ENCODE measurements around the gene KIAA0513.

DNA sequence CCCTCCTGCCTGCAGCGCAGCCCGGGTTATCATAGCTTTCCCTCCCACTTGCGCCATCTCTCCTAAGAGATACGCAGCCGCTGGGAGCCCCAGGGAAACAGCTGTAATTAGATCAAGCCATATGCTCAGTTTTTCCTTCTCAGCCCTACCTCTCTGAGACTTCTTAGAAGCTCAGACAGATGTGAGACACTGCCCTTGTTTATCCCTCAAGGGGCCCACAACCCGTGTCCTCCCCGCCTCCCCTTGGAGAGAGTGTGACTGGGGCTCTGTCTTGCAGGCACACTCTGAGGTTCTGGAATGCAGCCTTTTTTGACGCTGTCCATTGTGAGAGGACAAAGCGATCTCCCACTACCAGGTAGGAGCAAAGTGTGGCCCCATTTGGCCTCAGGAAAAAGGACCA is 53.4 kb downstream of the KIAA0513 start:
- TF ChIP-seq, protein P1, sequence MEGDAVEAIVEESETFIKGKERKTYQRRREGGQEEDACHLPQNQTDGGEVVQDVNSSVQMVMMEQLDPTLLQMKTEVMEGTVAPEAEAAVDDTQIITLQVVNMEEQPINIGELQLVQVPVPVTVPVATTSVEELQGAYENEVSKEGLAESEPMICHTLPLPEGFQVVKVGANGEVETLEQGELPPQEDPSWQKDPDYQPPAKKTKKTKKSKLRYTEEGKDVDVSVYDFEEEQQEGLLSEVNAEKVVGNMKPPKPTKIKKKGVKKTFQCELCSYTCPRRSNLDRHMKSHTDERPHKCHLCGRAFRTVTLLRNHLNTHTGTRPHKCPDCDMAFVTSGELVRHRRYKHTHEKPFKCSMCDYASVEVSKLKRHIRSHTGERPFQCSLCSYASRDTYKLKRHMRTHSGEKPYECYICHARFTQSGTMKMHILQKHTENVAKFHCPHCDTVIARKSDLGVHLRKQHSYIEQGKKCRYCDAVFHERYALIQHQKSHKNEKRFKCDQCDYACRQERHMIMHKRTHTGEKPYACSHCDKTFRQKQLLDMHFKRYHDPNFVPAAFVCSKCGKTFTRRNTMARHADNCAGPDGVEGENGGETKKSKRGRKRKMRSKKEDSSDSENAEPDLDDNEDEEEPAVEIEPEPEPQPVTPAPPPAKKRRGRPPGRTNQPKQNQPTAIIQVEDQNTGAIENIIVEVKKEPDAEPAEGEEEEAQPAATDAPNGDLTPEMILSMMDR (IDR thresholded peaks at IDR 0.05): no peak
- no peak for TF ChIP-seq EZH2phosphoT487 (IDR thresholded peaks at IDR 0.05)

Measured in neural progenitor cell (in vitro differentiated cells).